HEK293T (cell line): Measurements from ENCODE around the gene HOXB6.

Experiments used
- CTCF ChIA-PET: fragments of 350-600 bp; formaldehyde crosslinking; extraction: SDS; loops from one replicate; lab custom pipeline; 2021; ENCODE audit warnings: antibody characterized with exemption, inconsistent platforms; lab: Yijun Ruan, JAX
- POLR2A ChIA-PET: fragments of 350-600 bp; formaldehyde crosslinking; extraction: SDS; loops from one replicate; lab custom pipeline; 2020; ENCODE audit warnings: antibody characterized with exemption, inconsistent platforms; lab: Yijun Ruan, JAX
- DNase-seq: peaks from one replicate; pipeline ENCODE4 v3.0.0; 2012; ENCODE audit warnings: mixed read lengths; ENCODE audit errors: extremely low spot score
- ARNT ChIP-seq: fragments of 450-650 bp; IDR thresholded peaks from 2 replicates; pipeline ENCODE4 v1.6.1; 2017; ENCODE audit warnings: mild to moderate bottlenecking
- CTBP1 ChIP-seq: fragments of 450-650 bp; IDR thresholded peaks from 2 replicates; pipeline ENCODE4 v1.6.1; 2016; ENCODE audit warnings: borderline replicate concordance
- FOXA1 ChIP-seq: fragments of 450-650 bp; IDR thresholded peaks from 2 replicates; pipeline ENCODE4 v1.6.1; 2016; ENCODE audit warnings: mild to moderate bottlenecking
- FOXK2 ChIP-seq: fragments of 450-650 bp; IDR thresholded peaks from 2 replicates; pipeline ENCODE4 v1.6.1; 2016; ENCODE audit warnings: mild to moderate bottlenecking
- FOXM1 ChIP-seq: fragments of 450-650 bp; IDR thresholded peaks from 2 replicates; pipeline ENCODE4 v1.6.1; 2017; ENCODE audit warnings: mild to moderate bottlenecking, borderline replicate concordance
- LEF1 ChIP-seq: fragments of 450-650 bp; IDR thresholded peaks from 2 replicates; pipeline ENCODE4 v1.6.1; 2017; ENCODE audit warnings: mild to moderate bottlenecking, borderline replicate concordance
- NFRKB ChIP-seq: fragments of 450-650 bp; IDR thresholded peaks from 2 replicates; pipeline ENCODE4 v1.6.1; 2016; ENCODE audit warnings: mild to moderate bottlenecking, moderate library complexity
- SUZ12 ChIP-seq: fragments of 450-650 bp; IDR thresholded peaks from 2 replicates; pipeline ENCODE4 v1.6.1; 2016; ENCODE audit warnings: mild to moderate bottlenecking
- TARDBP ChIP-seq: fragments of 450-650 bp; IDR thresholded peaks from 2 replicates; pipeline ENCODE4 v1.6.1; 2016
- ZNF384 ChIP-seq: fragments of 450-650 bp; IDR thresholded peaks from 2 replicates; pipeline ENCODE4 v1.6.1; 2016
- TF ChIP-seq, protein P1 (sequence below): fragments of 450-650 bp; IDR thresholded peaks from 2 replicates; pipeline ENCODE4 v1.6.1; 2016

HOXB6 gene

DNA sequence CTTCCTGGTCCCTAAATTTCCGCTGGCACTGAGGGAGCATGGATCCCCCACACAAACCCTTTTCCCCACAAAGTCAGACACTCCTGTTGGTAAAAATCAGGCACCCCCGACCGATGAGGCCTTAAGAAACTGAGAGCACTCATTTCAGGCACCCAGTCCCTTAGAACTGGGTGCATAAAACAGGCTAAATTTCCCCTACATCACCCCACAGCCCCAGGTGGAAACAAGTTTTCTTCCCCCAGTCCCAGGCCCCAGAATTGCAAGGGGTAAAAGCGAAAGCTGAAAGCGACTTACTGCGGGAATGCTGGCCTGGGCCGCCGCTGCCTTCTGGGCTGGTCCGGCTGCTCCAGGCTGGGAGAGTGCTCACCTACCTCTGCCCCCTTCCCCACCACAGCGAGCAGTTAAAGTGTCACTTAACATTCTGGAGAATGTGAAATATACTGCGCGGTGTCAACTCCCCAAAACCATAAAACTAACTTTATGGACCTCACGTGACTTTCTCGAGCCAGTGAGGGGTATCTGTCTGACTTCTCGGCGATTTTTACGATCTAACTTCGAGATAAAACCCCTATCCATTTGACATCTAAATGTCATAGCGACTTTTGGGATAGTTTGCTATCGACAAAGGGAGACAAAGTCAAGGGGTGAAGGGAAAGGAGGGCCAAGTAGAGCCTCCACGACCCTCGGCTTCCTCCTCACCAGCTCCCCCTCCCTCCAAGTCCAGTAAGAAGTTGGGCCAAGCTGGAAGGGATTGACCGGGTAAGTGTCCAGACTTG lies 14.8 kb downstream of the HOXB6 start, which contains the start of gene HOXB3:
HOXB3 (minus strand) TSS at position 411 of the 776 bp plus-strand sequence. CDS start 37,767 bp downstream, outside the sequence.
- peak; percentile 97 for TF ChIP-seq CTBP1
- TF ChIP-seq, protein P1, sequence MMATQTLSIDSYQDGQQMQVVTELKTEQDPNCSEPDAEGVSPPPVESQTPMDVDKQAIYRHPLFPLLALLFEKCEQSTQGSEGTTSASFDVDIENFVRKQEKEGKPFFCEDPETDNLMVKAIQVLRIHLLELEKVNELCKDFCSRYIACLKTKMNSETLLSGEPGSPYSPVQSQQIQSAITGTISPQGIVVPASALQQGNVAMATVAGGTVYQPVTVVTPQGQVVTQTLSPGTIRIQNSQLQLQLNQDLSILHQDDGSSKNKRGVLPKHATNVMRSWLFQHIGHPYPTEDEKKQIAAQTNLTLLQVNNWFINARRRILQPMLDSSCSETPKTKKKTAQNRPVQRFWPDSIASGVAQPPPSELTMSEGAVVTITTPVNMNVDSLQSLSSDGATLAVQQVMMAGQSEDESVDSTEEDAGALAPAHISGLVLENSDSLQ: peak; percentile 98
- TF ChIP-seq FOXM1: no peak
- ChIA-PET CTCF (interaction anchor here (0.6 to 1.9 kb wide), 5 partner anchors 28 to 492 kb away, joined by 3 to 4 read pairs (median 3); no protein-coding TSS in a partner anchor), POLR2A (interaction anchor here (0.7 to 5.9 kb wide), 12 partner anchors 12 to 336 kb away, joined by 3 to 25 read pairs (median 7); partner anchors contain the start of genes HOXB4 and HOXB7)
- peak; percentile 66 for DNase-seq

- POLR2A ChIA-PET: interaction anchor here (0.7 to 5.9 kb wide), 13 partner anchors 9 to 335 kb away, joined by 3 to 25 read pairs (median 7); partner anchors contain the start of genes HOXB4 and HOXB7
- DNase-seq: no peak
- no peak for TF ChIP-seq FOXA1
- no peak for TF ChIP-seq TARDBP
- no peak for TF ChIP-seq ZNF384
- no peak for TF ChIP-seq FOXM1
Measured at GRCh38 chr17:48589060-48589830, 15.5 kb downstream of the HOXB6 start.

GRCh38 chr17:48588528-48588927 lies 16.3 kb downstream of the HOXB6 start:
- no peak for TF ChIP-seq SUZ12
- TF ChIP-seq FOXK2: no peak
- TF ChIP-seq NFRKB: no peak
- TF ChIP-seq CTBP1: no peak
- TF ChIP-seq FOXM1: no peak
- TF ChIP-seq, protein P1: no peak
- TF ChIP-seq ARNT: no peak
- ChIA-PET CTCF (interaction anchor here (0.5 to 2.2 kb wide), 8 partner anchors 11 to 328 kb away, joined by 3 to 9 read pairs (median 4); no protein-coding TSS in a partner anchor), POLR2A (interaction anchor here (1.0 to 5.9 kb wide), 13 partner anchors 10 to 253 kb away, joined by 3 to 25 read pairs (median 7); partner anchors contain the start of genes HOXB4 and HOXB7)
- no peak for DNase-seq

More at GRCh38 chr17:48589060-48589830, 15.5 kb downstream of the HOXB6 start:
- CTCF ChIA-PET: interaction anchor here (0.5 to 1.8 kb wide), 5 partner anchors 10 to 328 kb away, joined by 3 to 5 read pairs (median 4); no protein-coding TSS in a partner anchor

DNA sequence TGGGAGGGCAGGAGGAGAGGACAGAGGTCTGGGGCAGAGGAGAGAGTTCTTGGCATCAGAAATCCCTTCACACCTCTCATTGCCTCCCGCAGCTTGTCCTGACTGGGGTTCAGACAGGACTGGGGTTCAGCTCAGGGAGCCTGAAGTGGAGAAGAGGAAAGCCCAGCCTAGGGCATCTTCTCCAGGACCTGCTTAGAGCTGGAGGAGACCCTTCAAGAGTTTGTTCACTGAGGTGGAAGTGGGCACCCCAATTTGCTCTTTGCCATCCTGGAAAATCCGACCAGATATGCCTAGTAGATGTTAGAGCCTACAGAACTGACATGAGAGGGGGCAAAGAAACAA lies 16.7 kb downstream of the HOXB6 start:
- ChIA-PET POLR2A (interaction anchor here (0.8 to 5.9 kb wide), 16 partner anchors 10 to 251 kb away, joined by 3 to 25 read pairs (median 6); partner anchors contain the start of genes HOXB4 and HOXB7), CTCF (interaction anchor here (0.6 to 2.2 kb wide), 16 partner anchors 13 to 326 kb away, joined by 3 to 9 read pairs (median 4); partner anchors contain the start of gene HOXB8)
- DNase-seq: no peak
- no peak for TF ChIP-seq SUZ12

DNA sequence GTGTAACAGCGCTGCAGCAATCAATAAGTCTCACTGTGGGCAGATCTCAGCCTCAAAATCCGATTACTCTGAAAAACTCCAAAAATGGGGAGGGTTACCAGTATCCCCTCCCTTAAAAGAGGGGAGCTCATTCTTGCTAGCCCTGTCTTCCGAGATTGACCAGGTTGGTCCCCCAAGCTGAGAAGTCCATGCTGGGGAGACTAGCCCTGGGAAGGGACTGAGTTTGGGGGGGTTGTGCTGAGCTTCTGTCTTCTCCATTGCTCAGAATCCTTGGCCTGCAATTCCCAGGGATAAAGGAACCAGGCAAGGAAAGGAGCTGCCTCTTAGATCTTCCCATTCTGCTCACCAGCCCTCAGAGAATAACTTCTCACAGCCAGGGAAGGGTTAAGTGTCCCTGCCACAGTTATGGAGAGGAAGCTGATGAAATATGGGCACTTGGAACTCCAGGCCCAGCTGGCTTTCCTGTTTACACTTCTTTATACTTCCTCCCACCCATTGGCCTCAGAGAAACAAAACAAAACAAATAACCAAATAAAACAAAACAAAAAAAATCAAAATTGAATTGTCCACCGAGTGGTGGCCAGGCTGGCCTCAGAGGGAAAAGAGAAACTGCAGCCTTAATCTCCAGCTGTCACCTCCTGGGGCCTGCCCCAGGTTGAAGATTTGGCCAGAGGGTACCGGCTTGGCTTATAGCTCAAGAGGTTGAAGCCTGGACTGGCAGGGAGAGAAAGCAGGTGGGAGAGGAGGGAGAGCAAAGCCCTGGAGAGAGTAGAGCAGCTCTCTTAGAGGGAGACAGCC lies 17.3 kb downstream of the HOXB6 start:
- CTCF ChIA-PET: interaction anchor here (0.6 to 2.2 kb wide), 17 partner anchors 13 to 440 kb away, joined by 3 to 9 read pairs (median 4); partner anchors contain the start of gene HOXB8
- POLR2A ChIA-PET: interaction anchor here (0.7 to 5.9 kb wide), 15 partner anchors 10 to 251 kb away, joined by 3 to 25 read pairs (median 5); partner anchors contain the start of genes HOXB4 and HOXB7
- TF ChIP-seq, protein P1: peak; percentile 96
- TF ChIP-seq CTBP1 (peak; percentile 59; the same call in 1 of the 2 replicates), LEF1 (no peak)
- no peak for DNase-seq
